ENCODE results near the gene DPP10. TPM values are rescaled to one million over a fixed set of nuclear protein-coding genes. Genes with fewer than 3 reads are reported as not detected.

DPP10 gene
- total RNA-seq, 4 donors from 2014 or later = 0.09 to 4.0 (median 0.38) TPM; not detected in 1

DNA sequence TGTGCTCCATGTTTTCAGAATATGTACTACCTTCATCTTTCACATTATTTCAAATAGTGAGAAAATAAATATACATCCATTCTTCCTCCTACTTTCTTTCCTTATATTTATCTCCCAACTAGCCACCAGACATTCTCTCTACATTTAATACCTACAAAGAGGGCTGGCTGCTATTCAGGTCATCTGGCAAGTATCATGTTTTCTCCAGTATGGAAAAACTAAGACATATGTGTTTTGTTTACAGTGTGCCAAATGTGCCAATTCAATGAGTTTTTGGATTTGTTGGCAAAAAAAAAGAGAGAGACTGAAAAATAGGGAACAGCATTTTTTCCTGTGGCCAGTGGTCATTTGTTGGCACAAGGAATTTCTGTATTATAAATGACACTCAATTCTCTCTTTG lies 1207.3 kb downstream of the DPP10 start:
- no peaks in the 10 kb centered on the region for H3K9me3 ChIP-seq
- DNase-seq = no peak
- no peak for TF ChIP-seq POLR2A (IDR thresholded peaks at IDR 0.05)
- TF ChIP-seq, protein P1, sequence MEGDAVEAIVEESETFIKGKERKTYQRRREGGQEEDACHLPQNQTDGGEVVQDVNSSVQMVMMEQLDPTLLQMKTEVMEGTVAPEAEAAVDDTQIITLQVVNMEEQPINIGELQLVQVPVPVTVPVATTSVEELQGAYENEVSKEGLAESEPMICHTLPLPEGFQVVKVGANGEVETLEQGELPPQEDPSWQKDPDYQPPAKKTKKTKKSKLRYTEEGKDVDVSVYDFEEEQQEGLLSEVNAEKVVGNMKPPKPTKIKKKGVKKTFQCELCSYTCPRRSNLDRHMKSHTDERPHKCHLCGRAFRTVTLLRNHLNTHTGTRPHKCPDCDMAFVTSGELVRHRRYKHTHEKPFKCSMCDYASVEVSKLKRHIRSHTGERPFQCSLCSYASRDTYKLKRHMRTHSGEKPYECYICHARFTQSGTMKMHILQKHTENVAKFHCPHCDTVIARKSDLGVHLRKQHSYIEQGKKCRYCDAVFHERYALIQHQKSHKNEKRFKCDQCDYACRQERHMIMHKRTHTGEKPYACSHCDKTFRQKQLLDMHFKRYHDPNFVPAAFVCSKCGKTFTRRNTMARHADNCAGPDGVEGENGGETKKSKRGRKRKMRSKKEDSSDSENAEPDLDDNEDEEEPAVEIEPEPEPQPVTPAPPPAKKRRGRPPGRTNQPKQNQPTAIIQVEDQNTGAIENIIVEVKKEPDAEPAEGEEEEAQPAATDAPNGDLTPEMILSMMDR (IDR thresholded peaks at IDR 0.05) = no peak
- no peaks in the 10 kb centered on the region for H3K27me3 ChIP-seq
- H3K4me3 ChIP-seq = no peak overlapping the region
- no peaks in the 10 kb centered on the region for H3K36me3 ChIP-seq
- no peak overlapping the region for H3K27ac ChIP-seq
- intact Hi-C loops (cut with DNase I) = no loop called here
- no peaks in the 10 kb centered on the region for H3K4me1 ChIP-seq

DNA sequence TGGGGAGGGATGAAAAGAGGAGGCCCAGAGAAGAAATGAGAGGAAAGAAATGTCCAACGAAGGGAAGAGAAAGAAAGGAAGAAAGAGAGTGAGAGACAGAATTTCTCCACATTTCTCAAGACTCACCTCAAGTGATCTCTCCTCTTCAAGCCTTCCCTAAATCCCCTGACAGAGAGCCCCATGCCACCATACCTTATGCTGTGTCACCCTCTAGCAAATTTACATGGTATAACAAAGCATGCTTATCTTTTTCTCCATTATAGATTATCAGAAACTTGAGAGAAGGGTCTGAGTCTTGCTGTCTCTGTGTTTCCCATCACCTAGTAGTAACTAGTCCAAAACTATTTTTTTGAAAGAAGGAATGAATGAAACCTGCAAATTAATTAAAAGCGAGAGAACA lies 1208.4 kb downstream of the DPP10 start:
- Histone ChIP-seq H3K4me3 (no peak overlapping the region), H3K27ac (no peak overlapping the region), H3K9me3 (no peaks in the 10 kb centered on the region), H3K27me3 (no peaks in the 10 kb centered on the region), H3K36me3 (no peaks in the 10 kb centered on the region), H3K4me1 (no peaks in the 10 kb centered on the region)
- no peak for TF ChIP-seq POLR2A (IDR thresholded peaks at IDR 0.05)
- TF ChIP-seq, protein P1 (IDR thresholded peaks at IDR 0.05) = no peak
- no peak for DNase-seq
- intact Hi-C loops (cut with DNase I) = no loop called here
- 37 to 51% methylated on average over 2 of the region's 2 CpGs for WGBS, 2 donors

DNA sequence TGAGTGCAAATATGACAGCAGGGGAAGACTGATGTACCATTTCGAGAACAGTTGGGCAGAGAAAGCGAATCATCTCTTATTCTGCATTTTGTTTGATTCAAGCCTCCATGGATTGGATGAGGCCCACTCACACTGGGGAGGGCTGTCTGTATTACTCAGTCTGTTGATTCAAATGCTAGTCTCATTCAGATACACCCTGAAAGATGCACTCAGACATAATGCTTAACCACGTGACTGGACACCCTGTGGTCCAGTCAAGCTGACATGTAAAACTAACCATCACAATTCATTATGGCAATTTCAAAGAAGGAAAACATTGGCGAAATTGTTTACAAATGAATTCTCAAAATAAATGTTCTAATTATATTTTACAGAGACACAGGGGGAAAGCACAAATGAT lies 1210.2 kb downstream of the DPP10 start:
- Histone ChIP-seq H3K9me3 (no peaks in the 10 kb centered on the region), H3K27ac (no peak overlapping the region), H3K4me3 (no peak overlapping the region), H3K4me1 (no peaks in the 10 kb centered on the region), H3K27me3 (no peaks in the 10 kb centered on the region), H3K36me3 (no peaks in the 10 kb centered on the region)
- TF ChIP-seq, protein P1 (IDR thresholded peaks at IDR 0.05) = no peak
- no peak for TF ChIP-seq POLR2A (IDR thresholded peaks at IDR 0.05)
- DNase-seq = no peak
- WGBS, 2 donors = 63 to 65% methylated on average over 4 of the region's 4 CpGs
- intact Hi-C loops (cut with DNase I) = no loop called here

DNA sequence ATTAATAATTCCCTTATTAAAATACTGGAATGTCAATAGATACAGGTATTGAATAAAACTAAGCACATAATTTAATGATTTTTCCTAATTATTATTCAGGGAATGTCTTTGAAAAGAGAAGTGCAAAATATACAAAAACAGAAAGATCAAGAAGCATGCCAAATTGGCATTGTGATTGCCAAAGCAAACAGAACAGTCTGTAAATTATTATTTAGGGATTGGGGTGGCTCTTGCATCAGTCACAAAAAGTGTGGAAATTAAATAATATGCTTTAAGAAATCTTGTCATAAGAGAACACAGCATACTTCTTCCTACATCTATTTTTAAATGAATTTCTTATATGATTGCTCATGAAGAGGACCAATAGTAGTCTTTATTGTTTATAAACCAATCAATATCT lies 1211.9 kb downstream of the DPP10 start:
- Histone ChIP-seq H3K27me3 (no peaks in the 10 kb centered on the region), H3K27ac (no peak overlapping the region), H3K4me3 (no peak overlapping the region), H3K36me3 (no peaks in the 10 kb centered on the region), H3K9me3 (no peaks in the 10 kb centered on the region), H3K4me1 (no peaks in the 10 kb centered on the region)
- no peak for DNase-seq
- TF ChIP-seq, protein P1 (IDR thresholded peaks at IDR 0.05) = no peak
- no peak for TF ChIP-seq POLR2A (IDR thresholded peaks at IDR 0.05)
- intact Hi-C loops (cut with DNase I) = no loop called here

DNA sequence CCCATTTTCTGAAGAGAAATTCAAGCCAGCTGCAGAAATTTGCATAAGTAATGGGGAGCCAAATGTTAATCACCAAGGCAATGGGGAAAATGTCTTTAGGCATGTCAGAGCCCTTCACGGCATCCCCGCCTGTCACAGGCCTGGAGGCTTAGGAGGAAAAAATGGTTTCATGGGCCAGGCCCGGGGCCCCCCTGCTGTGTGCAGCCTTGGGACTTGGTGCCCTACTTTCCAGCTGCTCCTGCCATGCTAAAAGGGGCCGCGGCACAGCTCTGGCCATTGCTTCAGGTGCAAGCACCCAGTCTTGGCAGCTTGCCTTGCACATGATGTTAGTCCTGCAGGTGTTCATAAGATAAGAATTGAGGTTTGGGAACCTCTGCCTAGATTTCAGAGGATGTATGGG lies 1235.7 kb downstream of the DPP10 start:
- H3K36me3 ChIP-seq = no peaks in the 10 kb centered on the region
- H3K4me1 ChIP-seq = no peaks in the 10 kb centered on the region
- DNase-seq = no peak
- H3K4me3 ChIP-seq = no peak overlapping the region
- H3K27ac ChIP-seq = no peak overlapping the region
- no peaks in the 10 kb centered on the region for H3K27me3 ChIP-seq
- WGBS, 2 donors = 73 to 83% methylated on average over 4 to 5 of the region's 5 CpGs
- intact Hi-C loops (cut with DNase I) = no loop called here
- peaks cover 0 to 26% (median 0%) of the 10 kb centered on the region in 3 donors for H3K9me3 ChIP-seq
- TF ChIP-seq, protein P1 (IDR thresholded peaks at IDR 0.05) = no peak
- TF ChIP-seq POLR2A (IDR thresholded peaks at IDR 0.05) = no peak

Measured in esophagus squamous epithelium (tissue), 5 donors.